CD4-positive, alpha-beta T cell (primary cell): ENCODE data around the gene HDAC9. TPM values are rescaled to one million over a fixed set of nuclear protein-coding genes. Genes with fewer than 3 reads are reported as not detected.

ENCODE experiments used
- ATAC-seq: fragments of 200-7000 bp; cut with Tn5 transposase; one replicate; pipeline ENCODE4 v1.10.0; 2022; ENCODE audit warnings: mild to moderate bottlenecking; ENCODE audit not compliant: poor library complexity
- CTCF ChIA-PET: fragments of 350-600 bp; sonication (Branson Sonifier 250); formaldehyde crosslinking; loops from one replicate; lab custom pipeline; 2021; ENCODE audit warnings: antibody characterized with exemption, inconsistent platforms; lab: Charles Lee
- POLR2A ChIA-PET: fragments of 350-600 bp; sonication (Branson Sonifier 250); formaldehyde crosslinking; loops from one replicate; lab custom pipeline; 2021; ENCODE audit warnings: antibody characterized with exemption, inconsistent platforms; lab: Charles Lee
- DNase-seq, 14 experiments: peaks; one replicate each; pipeline ENCODE4 v3.0.0-alpha.2; 2013 to 2020; ENCODE audit warnings: mixed read lengths in 2 of 14
- H3K27ac ChIP-seq, 2 donors: one replicate each; pipeline versions ENCODE4 v1.5.1 to v1.7.0; 2013; ENCODE audit warnings: low read length in 2 of 2, low read depth in 1 of 2, mild to moderate bottlenecking in 1 of 2
- H3K27me3 ChIP-seq, 2 experiments: 1 replicate in 1 of 2; 2 replicates in 1 of 2; pipeline versions ENCODE4 v1.6.1 to v1.7.0; 2013; ENCODE audit warnings: low read length in 2 of 2, control low read depth in 1 of 2, mild to moderate bottlenecking in 1 of 2, moderate library complexity in 1 of 2; ENCODE audit not compliant: insufficient read depth in 2 of 2, control insufficient read depth in 1 of 2
- H3K36me3 ChIP-seq: one replicate; pipeline ENCODE4 v1.6.1; 2013; ENCODE audit warnings: low read length, control low read depth; ENCODE audit not compliant: insufficient read depth
- H3K4me1 ChIP-seq: one replicate; pipeline ENCODE4 v1.6.1; 2013; ENCODE audit warnings: low read length, control low read depth; ENCODE audit not compliant: insufficient read depth
- H3K4me3 ChIP-seq: one replicate; pipeline ENCODE4 v1.5.1; 2013; ENCODE audit warnings: mild to moderate bottlenecking, low read length, moderate library complexity
- H3K9me3 ChIP-seq, 2 experiments: 1 replicate in 1 of 2; 2 replicates in 1 of 2; pipeline versions ENCODE4 v1.6.1 to v1.7.0; 2013; ENCODE audit warnings: low read length in 2 of 2, mild to moderate bottlenecking in 2 of 2, control low read depth in 1 of 2, moderate library complexity in 1 of 2; ENCODE audit not compliant: control insufficient read depth in 1 of 2, insufficient read depth in 1 of 2
- H3K27ac Mint-ChIP-seq: one replicate; pipeline ENCODE4 v1.8.0; 2020; ENCODE audit warnings: mixed read lengths
- H3K27me3 Mint-ChIP-seq: one replicate; pipeline ENCODE4 v1.8.0; 2021; ENCODE audit warnings: mixed read lengths
- H3K36me3 Mint-ChIP-seq: one replicate; pipeline ENCODE4 v1.8.0; 2021; ENCODE audit warnings: low read depth, mixed read lengths
- H3K4me1 Mint-ChIP-seq: one replicate; pipeline ENCODE4 v1.8.0; 2021; ENCODE audit warnings: low read depth, mixed read lengths
- H3K4me3 Mint-ChIP-seq: one replicate; pipeline ENCODE4 v1.8.0; 2020; ENCODE audit warnings: mild to moderate bottlenecking, mixed read lengths
- H3K9me3 Mint-ChIP-seq: one replicate; pipeline ENCODE4 v1.8.0; 2020; ENCODE audit warnings: mixed read lengths
- intact Hi-C, 2 experiments: fragments of 100-400 bp; cut with DNase I in 1 of 2; cut with micrococcal nuclease in 1 of 2; formaldehyde crosslinking; loops; one replicate each; pipeline versions ENCODE4 v1.15.1 to v1.9.0; 2023 to 2025; cut with DNase I, micrococcal nuclease
- total RNA-seq, 174 experiments: library from RNA in 2 of 174; stranded (reverse) in 2 of 174; gene quantifications; one replicate each; pipeline ENCODE4 v1.2.3 and lab custom pipeline; 2021 to 2026
- TF ChIP-seq, protein P1 (sequence below): fragments of 200-600 bp; IDR thresholded peaks from one replicate; pipeline ENCODE4 v1.8.0; 2022; ENCODE audit warnings: antibody characterized with exemption, mild to moderate bottlenecking

Gene HDAC9
- total RNA-seq, 2 experiments from 2014 or later, result 0.73 to 1.2 TPM

DNA sequence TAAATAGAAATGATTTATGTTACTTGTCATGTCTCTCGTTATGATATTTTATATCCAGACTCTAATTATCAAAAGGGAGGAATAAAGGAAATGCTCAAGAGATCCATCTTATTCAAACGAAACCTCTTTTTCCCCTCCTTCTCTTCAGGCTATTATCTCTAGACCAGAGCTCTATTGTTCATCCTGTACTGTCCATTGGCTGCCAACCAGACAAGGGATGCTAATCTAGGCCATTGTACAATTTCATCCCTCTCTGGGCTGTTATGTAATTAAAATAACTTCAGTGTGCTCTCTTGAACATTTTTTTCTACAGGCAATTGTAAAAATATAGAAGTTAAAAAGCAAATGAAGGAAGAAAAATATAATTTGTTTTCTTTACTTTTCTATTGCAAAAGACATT lies 220.4 kb downstream of the HDAC9 start:
- POLR2A ChIA-PET, result no interaction called here
- intact Hi-C loops, result no loop called here
- H3K4me1 ChIP-seq, result no peaks in the 10 kb centered on the region
- Mint-ChIP-seq H3K4me3 (no peak overlapping the region), H3K4me1 (no peaks in the 10 kb centered on the region), H3K27ac (no peak overlapping the region), H3K9me3 (peaks cover 2% of the 10 kb centered on the region), H3K27me3 (no peaks in the 10 kb centered on the region), H3K36me3 (no peaks in the 10 kb centered on the region)
- no peak overlapping the region for H3K4me3 ChIP-seq
- no peaks in the 10 kb centered on the region for H3K36me3 ChIP-seq
- CTCF ChIA-PET, result no interaction called here
- no peak for DNase-seq
- H3K27me3 ChIP-seq, result no peaks in the 10 kb centered on the region
- ATAC-seq, result no peak
- peaks cover 0 to 4% of the 10 kb centered on the region in 2 experiments for H3K9me3 ChIP-seq
- TF ChIP-seq, protein P1, sequence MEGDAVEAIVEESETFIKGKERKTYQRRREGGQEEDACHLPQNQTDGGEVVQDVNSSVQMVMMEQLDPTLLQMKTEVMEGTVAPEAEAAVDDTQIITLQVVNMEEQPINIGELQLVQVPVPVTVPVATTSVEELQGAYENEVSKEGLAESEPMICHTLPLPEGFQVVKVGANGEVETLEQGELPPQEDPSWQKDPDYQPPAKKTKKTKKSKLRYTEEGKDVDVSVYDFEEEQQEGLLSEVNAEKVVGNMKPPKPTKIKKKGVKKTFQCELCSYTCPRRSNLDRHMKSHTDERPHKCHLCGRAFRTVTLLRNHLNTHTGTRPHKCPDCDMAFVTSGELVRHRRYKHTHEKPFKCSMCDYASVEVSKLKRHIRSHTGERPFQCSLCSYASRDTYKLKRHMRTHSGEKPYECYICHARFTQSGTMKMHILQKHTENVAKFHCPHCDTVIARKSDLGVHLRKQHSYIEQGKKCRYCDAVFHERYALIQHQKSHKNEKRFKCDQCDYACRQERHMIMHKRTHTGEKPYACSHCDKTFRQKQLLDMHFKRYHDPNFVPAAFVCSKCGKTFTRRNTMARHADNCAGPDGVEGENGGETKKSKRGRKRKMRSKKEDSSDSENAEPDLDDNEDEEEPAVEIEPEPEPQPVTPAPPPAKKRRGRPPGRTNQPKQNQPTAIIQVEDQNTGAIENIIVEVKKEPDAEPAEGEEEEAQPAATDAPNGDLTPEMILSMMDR, result no peak
- H3K27ac ChIP-seq, result no peak overlapping the region

DNA sequence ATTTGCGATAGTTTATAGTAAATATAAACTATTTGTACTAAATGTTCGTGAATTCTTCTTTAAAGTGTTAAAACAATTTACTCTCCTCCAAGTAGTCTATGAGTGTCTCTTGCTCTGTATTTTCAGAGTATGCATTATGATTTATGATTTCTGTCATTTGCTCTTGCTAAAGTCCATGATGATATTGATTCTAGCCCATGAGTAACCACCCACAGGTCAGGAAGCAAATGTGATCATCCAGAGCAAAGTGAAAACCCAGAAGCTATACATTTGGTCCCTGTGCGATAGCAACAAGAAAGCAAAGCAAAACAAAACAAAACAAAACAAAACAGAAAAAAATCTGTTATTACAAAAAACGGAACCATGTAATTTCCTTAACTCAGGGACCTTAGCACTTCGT lies 225.9 kb downstream of the HDAC9 start:
- CTCF ChIA-PET, result no interaction called here
- no peaks in the 10 kb centered on the region for H3K9me3 Mint-ChIP-seq
- Histone ChIP-seq H3K36me3 (no peaks in the 10 kb centered on the region), H3K27ac (no peak overlapping the region), H3K4me3 (no peak overlapping the region), H3K27me3 (no peaks in the 10 kb centered on the region), H3K4me1 (no peaks in the 10 kb centered on the region), H3K9me3 (peaks cover 0 to 4% of the 10 kb centered on the region in 2 experiments)
- H3K27ac Mint-ChIP-seq, result no peak overlapping the region
- no peaks in the 10 kb centered on the region for H3K36me3 Mint-ChIP-seq
- TF ChIP-seq, protein P1, result no peak
- DNase-seq, result no peak
- intact Hi-C loops, result no loop called here
- no peaks in the 10 kb centered on the region for H3K27me3 Mint-ChIP-seq
- ATAC-seq, result no peak
- no peaks in the 10 kb centered on the region for H3K4me1 Mint-ChIP-seq
- POLR2A ChIA-PET, result no interaction called here
- no peak overlapping the region for H3K4me3 Mint-ChIP-seq

DNA sequence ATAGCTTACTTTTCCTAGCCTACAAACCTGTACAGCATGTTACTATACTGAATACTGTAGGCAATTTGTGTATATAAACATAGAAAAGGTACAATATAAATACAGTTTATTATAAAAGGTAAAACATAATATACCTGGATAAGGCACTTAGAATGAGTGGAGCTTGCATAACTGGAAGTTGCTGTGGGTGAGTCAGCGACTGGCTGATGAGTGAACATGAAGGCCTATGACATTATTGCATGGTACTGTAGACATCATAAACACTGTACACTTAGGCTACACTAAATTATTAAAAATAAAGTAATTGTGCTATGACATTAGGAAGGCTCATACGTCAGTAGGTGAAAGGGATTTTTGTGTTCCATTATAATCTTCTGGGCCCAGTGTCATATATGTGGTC lies 228.8 kb downstream of the HDAC9 start:
- Histone ChIP-seq H3K9me3 (peaks cover 0 to 4% of the 10 kb centered on the region in 2 experiments), H3K4me1 (no peaks in the 10 kb centered on the region), H3K27ac (no peak overlapping the region), H3K36me3 (no peaks in the 10 kb centered on the region), H3K27me3 (no peaks in the 10 kb centered on the region), H3K4me3 (no peak overlapping the region)
- no peaks in the 10 kb centered on the region for H3K36me3 Mint-ChIP-seq
- H3K27ac Mint-ChIP-seq, result no peak overlapping the region
- POLR2A ChIA-PET, result no interaction called here
- TF ChIP-seq, protein P1, result no peak
- H3K9me3 Mint-ChIP-seq, result no peaks in the 10 kb centered on the region
- no peak overlapping the region for H3K4me3 Mint-ChIP-seq
- CTCF ChIA-PET, result no interaction called here
- intact Hi-C loops, result no loop called here
- no peaks in the 10 kb centered on the region for H3K27me3 Mint-ChIP-seq
- no peaks in the 10 kb centered on the region for H3K4me1 Mint-ChIP-seq
- no peak for DNase-seq
- no peak for ATAC-seq
